ENCODE data around the gene ADAMTS12. TPM values are rescaled to one million over a fixed set of nuclear protein-coding genes. Genes with fewer than 3 reads are reported as not detected.

Gene ADAMTS12
- polyA plus RNA-seq, 1 donor (not counting 4 experiments of a cell fraction or from before 2014, with no cell fraction given) = 0.49 TPM

DNA sequence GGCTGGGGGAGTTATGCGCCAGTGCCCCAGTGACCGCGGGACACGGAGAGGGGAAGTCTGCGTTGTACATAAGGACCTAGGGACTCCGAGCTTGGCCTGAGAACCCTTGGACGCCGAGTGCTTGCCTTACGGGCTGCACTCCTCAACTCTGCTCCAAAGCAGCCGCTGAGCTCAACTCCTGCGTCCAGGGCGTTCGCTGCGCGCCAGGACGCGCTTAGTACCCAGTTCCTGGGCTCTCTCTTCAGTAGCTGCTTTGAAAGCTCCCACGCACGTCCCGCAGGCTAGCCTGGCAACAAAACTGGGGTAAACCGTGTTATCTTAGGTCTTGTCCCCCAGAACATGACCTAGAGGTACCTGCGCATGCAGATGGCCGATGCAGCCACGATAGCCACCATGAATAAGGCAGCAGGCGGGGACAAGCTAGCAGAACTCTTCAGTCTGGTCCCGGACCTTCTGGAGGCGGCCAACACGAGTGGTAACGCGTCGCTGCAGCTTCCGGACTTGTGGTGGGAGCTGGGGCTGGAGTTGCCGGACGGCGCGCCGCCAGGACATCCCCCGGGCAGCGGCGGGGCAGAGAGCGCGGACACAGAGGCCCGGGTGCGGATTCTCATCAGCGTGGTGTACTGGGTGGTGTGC, 44.7 kb upstream of the ADAMTS12 start, which contains the start of gene RXFP3:
Gene RXFP3, plus strand, starts transcription at position 6 of the 636 bp plus-strand sequence. Its CDS starts 355 bp downstream, at position 361.
- Histone ChIP-seq H3K9me3 (ENCODE audit: control insufficient read depth, low read depth, low read length) (no peaks in the 10 kb centered on the region), H3K4me3 (ENCODE audit: control insufficient read depth in 2 of 3, extremely low read depth in 1 of 3, insufficient read depth in 2 of 3, low read depth in 1 of 3, low read length in 3 of 3) (peak within 1 kb of the TSS in 2 of 3 experiments; percentile 1 to 4), H4K20me1 (ENCODE audit: control insufficient read depth, extremely low read depth, insufficient read depth, low read length) (no peaks in the 10 kb centered on the region), H3K4me2 (ENCODE audit: control insufficient read depth, extremely low read depth, insufficient read depth, low read depth, low read length) (peak within 1 kb of the TSS; percentile 10), H3K4me1 (ENCODE audit: control insufficient read depth, extremely low read depth, insufficient read depth, low read length) (no peaks in the 10 kb centered on the region), H3K36me3 (ENCODE audit: control insufficient read depth in 2 of 2, extremely low read depth in 1 of 2, insufficient read depth in 2 of 2, low read length in 2 of 2) (no peaks in the 10 kb centered on the region), H3K9me1 (ENCODE audit: control insufficient read depth, extremely low read depth, insufficient read depth, low read length) (no peaks in the 10 kb centered on the region), H2AFZ (ENCODE audit: control insufficient read depth, low read length) (no peak within 1 kb of the TSS), H3K27me3 (ENCODE audit: control insufficient read depth, extremely low read depth, insufficient read depth, low read length) (peaks cover 37% of the 10 kb centered on the region), H3K79me2 (ENCODE audit: control insufficient read depth, insufficient read depth, low read length) (no peaks in the 10 kb centered on the region), H3K27ac (ENCODE audit: control insufficient read depth, insufficient read depth, low read length) (no peak within 1 kb of the TSS), H3K9ac (ENCODE audit: control insufficient read depth, extremely low read depth, insufficient read depth, low read length) (no peak within 1 kb of the TSS)
- TF ChIP-seq, protein P1, sequence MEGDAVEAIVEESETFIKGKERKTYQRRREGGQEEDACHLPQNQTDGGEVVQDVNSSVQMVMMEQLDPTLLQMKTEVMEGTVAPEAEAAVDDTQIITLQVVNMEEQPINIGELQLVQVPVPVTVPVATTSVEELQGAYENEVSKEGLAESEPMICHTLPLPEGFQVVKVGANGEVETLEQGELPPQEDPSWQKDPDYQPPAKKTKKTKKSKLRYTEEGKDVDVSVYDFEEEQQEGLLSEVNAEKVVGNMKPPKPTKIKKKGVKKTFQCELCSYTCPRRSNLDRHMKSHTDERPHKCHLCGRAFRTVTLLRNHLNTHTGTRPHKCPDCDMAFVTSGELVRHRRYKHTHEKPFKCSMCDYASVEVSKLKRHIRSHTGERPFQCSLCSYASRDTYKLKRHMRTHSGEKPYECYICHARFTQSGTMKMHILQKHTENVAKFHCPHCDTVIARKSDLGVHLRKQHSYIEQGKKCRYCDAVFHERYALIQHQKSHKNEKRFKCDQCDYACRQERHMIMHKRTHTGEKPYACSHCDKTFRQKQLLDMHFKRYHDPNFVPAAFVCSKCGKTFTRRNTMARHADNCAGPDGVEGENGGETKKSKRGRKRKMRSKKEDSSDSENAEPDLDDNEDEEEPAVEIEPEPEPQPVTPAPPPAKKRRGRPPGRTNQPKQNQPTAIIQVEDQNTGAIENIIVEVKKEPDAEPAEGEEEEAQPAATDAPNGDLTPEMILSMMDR (optimal IDR thresholded peaks at IDR 0.05 in 1 of 3, IDR thresholded peaks at IDR 0.05 in 1 of 3, conservative IDR thresholded peaks at IDR 0.05 in 1 of 3; ENCODE audit: extremely low read depth in 1 of 3, insufficient read depth in 2 of 3, low read length in 3 of 3) = no peak
- peak; percentile 80 for TF ChIP-seq EZH2 (IDR thresholded peaks at IDR 0.05; ENCODE audit: low read length)
- no peak for FAIRE-seq
- dilution Hi-C loops (cut with MboI; ENCODE audit: extremely low pct_ligation_motif_present, low sequenced_read_pairs) = loop anchor here (25.0 kb wide), 1 partner anchor 449 kb away; no protein-coding TSS in a partner anchor
- DNase-seq (ENCODE audit: low read depth, low spot score) = no peak

DNA sequence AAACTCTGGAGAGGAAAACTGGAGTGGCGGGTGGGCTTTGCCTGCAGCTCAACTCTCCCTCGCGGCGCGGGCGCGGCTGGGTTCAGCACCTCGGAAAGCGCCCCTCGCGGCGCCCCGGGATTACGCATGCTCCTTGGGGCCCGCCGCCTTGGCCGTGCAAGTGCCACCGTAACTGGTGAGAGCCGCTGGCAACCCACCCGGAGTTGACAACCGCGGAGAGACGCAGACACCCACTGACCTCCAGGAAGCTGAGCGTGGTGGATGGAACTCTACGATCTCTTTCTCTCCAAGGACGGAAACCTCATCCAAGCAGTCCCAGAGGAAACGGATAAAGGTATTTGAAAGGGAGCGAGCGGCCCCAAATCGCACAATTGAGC, 44.2 kb upstream of the ADAMTS12 start:
- H3K9me3 ChIP-seq (ENCODE audit: control insufficient read depth, low read depth, low read length) = no peaks in the 10 kb centered on the region
- dilution Hi-C loops (cut with MboI; ENCODE audit: extremely low pct_ligation_motif_present, low sequenced_read_pairs) = loop anchor here (25.0 kb wide), 1 partner anchor 449 kb away; no protein-coding TSS in a partner anchor
- no peak overlapping the region for H3K9ac ChIP-seq (ENCODE audit: control insufficient read depth, extremely low read depth, insufficient read depth, low read length)
- H3K4me2 ChIP-seq (ENCODE audit: control insufficient read depth, extremely low read depth, insufficient read depth, low read depth, low read length) = peak overlapping the region; percentile 10
- H3K9me1 ChIP-seq (ENCODE audit: control insufficient read depth, extremely low read depth, insufficient read depth, low read length) = no peaks in the 10 kb centered on the region
- H3K4me1 ChIP-seq (ENCODE audit: control insufficient read depth, extremely low read depth, insufficient read depth, low read length) = no peaks in the 10 kb centered on the region
- H3K4me3 ChIP-seq (ENCODE audit: control insufficient read depth in 2 of 3, extremely low read depth in 1 of 3, insufficient read depth in 2 of 3, low read depth in 1 of 3, low read length in 3 of 3) = peak overlapping the region in 2 of 3 experiments; percentile 1 to 4
- no peaks in the 10 kb centered on the region for H3K79me2 ChIP-seq (ENCODE audit: control insufficient read depth, insufficient read depth, low read length)
- peaks cover 37% of the 10 kb centered on the region for H3K27me3 ChIP-seq (ENCODE audit: control insufficient read depth, extremely low read depth, insufficient read depth, low read length)
- H2AFZ ChIP-seq (ENCODE audit: control insufficient read depth, low read length) = no peak overlapping the region
- FAIRE-seq (no peak), DNase-seq (ENCODE audit: low read depth, low spot score) (no peak)
- H3K27ac ChIP-seq (ENCODE audit: control insufficient read depth, insufficient read depth, low read length) = no peak overlapping the region
- H4K20me1 ChIP-seq (ENCODE audit: control insufficient read depth, extremely low read depth, insufficient read depth, low read length) = no peaks in the 10 kb centered on the region
- no peaks in the 10 kb centered on the region for H3K36me3 ChIP-seq (ENCODE audit: control insufficient read depth in 2 of 2, extremely low read depth in 1 of 2, insufficient read depth in 2 of 2, low read length in 2 of 2)
- TF ChIP-seq, protein P1 (optimal IDR thresholded peaks at IDR 0.05 in 1 of 3, IDR thresholded peaks at IDR 0.05 in 1 of 3, conservative IDR thresholded peaks at IDR 0.05 in 1 of 3; ENCODE audit: extremely low read depth in 1 of 3, insufficient read depth in 2 of 3, low read length in 3 of 3) = no peak
- no peak for TF ChIP-seq EZH2 (IDR thresholded peaks at IDR 0.05; ENCODE audit: low read length)
